ENCODE measurements around the gene ATXN2.

GRCh38 chr12:111443586-111443985 lies 155.5 kb downstream of the ATXN2 start:
- TF ChIP-seq EZH2 (IDR thresholded peaks at IDR 0.05; ENCODE audit: insufficient read depth, poor library complexity, severe bottlenecking) (no peak), EZH2phosphoT487 (IDR thresholded peaks at IDR 0.05; ENCODE audit: insufficient read depth, low read depth) (no peak)
